Liver (tissue), 3 donors: ENCODE measurements around the gene TTBK1.

ENCODE experiments used
- RAD21 ChIP-seq, 2 donors: IDR thresholded peaks; 2 replicates each; pipeline ENCODE4 v1.6.1; 2016; ENCODE audit warnings: antibody characterized with exemption in 2 of 2, mild to moderate bottlenecking in 2 of 2
- SP1 ChIP-seq: IDR thresholded peaks from 2 replicates; pipeline ENCODE4 v1.6.1; 2018; ENCODE audit warnings: antibody characterized with exemption, mild to moderate bottlenecking
- YY1 ChIP-seq: IDR thresholded peaks from 2 replicates; pipeline ENCODE4 v1.6.1; 2016; ENCODE audit warnings: antibody characterized with exemption, mild to moderate bottlenecking
- TF ChIP-seq, protein P1 (sequence below): fragments of 150-350 bp; IDR thresholded peaks from 2 replicates; pipeline ENCODE4 v1.5.1; 2017; ENCODE audit warnings: improper control_type of control experiment, low read depth, low read length; ENCODE audit not compliant: missing input control
- TF ChIP-seq, protein P2 (sequence below): IDR thresholded peaks from 2 replicates; pipeline ENCODE4 v1.6.1; 2016; ENCODE audit warnings: antibody characterized with exemption
- donor health status: healthy.
- donor health status: healthy.

DNA sequence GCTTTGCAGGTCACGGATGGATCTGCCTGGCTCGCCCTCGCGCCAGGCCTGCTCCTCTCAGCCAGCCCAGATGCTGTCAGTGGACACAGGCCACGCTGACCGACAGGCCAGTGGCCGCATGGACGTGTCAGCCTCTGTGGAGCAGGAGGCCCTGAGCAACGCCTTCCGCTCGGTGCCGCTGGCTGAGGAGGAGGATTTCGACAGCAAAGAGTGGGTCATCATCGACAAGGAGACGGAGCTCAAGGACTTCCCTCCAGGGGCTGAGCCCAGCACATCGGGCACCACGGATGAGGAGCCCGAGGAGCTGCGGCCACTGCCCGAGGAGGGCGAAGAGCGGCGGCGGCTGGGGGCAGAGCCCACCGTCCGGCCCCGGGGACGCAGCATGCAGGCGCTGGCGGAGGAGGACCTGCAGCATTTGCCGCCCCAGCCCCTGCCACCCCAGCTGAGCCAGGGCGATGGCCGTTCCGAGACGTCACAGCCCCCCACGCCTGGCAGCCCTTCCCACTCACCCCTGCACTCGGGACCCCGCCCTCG lies 19.6 kb downstream of the TTBK1 start:
- TF ChIP-seq, protein P1, sequence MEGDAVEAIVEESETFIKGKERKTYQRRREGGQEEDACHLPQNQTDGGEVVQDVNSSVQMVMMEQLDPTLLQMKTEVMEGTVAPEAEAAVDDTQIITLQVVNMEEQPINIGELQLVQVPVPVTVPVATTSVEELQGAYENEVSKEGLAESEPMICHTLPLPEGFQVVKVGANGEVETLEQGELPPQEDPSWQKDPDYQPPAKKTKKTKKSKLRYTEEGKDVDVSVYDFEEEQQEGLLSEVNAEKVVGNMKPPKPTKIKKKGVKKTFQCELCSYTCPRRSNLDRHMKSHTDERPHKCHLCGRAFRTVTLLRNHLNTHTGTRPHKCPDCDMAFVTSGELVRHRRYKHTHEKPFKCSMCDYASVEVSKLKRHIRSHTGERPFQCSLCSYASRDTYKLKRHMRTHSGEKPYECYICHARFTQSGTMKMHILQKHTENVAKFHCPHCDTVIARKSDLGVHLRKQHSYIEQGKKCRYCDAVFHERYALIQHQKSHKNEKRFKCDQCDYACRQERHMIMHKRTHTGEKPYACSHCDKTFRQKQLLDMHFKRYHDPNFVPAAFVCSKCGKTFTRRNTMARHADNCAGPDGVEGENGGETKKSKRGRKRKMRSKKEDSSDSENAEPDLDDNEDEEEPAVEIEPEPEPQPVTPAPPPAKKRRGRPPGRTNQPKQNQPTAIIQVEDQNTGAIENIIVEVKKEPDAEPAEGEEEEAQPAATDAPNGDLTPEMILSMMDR = no peak
- TF ChIP-seq SP1 (no peak), RAD21 (IDR thresholded peaks at IDR 0.05) (no peak), YY1 (no peak)
- TF ChIP-seq, protein P2, sequence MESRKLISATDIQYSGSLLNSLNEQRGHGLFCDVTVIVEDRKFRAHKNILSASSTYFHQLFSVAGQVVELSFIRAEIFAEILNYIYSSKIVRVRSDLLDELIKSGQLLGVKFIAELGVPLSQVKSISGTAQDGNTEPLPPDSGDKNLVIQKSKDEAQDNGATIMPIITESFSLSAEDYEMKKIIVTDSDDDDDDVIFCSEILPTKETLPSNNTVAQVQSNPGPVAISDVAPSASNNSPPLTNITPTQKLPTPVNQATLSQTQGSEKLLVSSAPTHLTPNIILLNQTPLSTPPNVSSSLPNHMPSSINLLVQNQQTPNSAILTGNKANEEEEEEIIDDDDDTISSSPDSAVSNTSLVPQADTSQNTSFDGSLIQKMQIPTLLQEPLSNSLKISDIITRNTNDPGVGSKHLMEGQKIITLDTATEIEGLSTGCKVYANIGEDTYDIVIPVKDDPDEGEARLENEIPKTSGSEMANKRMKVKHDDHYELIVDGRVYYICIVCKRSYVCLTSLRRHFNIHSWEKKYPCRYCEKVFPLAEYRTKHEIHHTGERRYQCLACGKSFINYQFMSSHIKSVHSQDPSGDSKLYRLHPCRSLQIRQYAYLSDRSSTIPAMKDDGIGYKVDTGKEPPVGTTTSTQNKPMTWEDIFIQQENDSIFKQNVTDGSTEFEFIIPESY = no peak
